Breast epithelium (tissue), 4 donors: ENCODE measurements around the gene PLK5. TPM values are rescaled to one million over a fixed set of nuclear protein-coding genes. Genes with fewer than 3 reads are reported as not detected.
A peak's percentile ranks its signal among the peaks of the same experiment; 100 is the strongest.

Experiments
- DNase-seq, 2 donors: peaks; one replicate each; pipeline ENCODE4 v3.0.0-alpha.2; 2019; ENCODE audit warnings: low spot score in 2 of 2
- H3K27ac ChIP-seq, 2 donors: fragments of 200-600 bp; sonication (generic) in 1 of 2; one replicate each; pipeline ENCODE4 v1.5.1; 2016 to 2019; ENCODE audit warnings: mild to moderate bottlenecking in 1 of 2
- H3K27me3 ChIP-seq, 2 donors: fragments of 200-600 bp; sonication (generic) in 1 of 2; one replicate each; pipeline versions ENCODE4 v1.5.1 to v1.6.0; 2017 to 2019; ENCODE audit warnings: control low read depth in 1 of 2, mild to moderate bottlenecking in 1 of 2
- H3K36me3 ChIP-seq: fragments of 200-600 bp; one replicate; pipeline ENCODE4 v1.5.1; 2019
- H3K4me1 ChIP-seq, 2 donors: fragments of 200-600 bp; sonication (generic); one replicate each; pipeline ENCODE4 v1.5.1; 2016 to 2019; ENCODE audit warnings: control low read depth in 1 of 2
- H3K4me3 ChIP-seq, 3 donors: fragments of 200-600 bp; sonication (generic); 1 replicate in 2 of 3; 2 replicates in 1 of 3; pipeline ENCODE4 v1.5.1; 2016 to 2019; ENCODE audit warnings: mild to moderate bottlenecking in 3 of 3, moderate library complexity in 2 of 3
- H3K9me3 ChIP-seq, 2 donors: fragments of 200-600 bp; sonication (generic) in 1 of 2; one replicate each; pipeline ENCODE4 v1.5.1; 2016 to 2019; ENCODE audit warnings: control low read depth in 1 of 2
- CTCF ChIP-seq, 3 donors: fragments of 450-650 bp; IDR thresholded peaks; one replicate each; pipeline ENCODE4 v1.5.1; 2016 to 2017; ENCODE audit warnings: antibody characterized with exemption in 3 of 3, mild to moderate bottlenecking in 3 of 3, moderate library complexity in 3 of 3
- POLR2A ChIP-seq: fragments of 450-650 bp; IDR thresholded peaks from one replicate; pipeline ENCODE4 v1.6.1; 2016; ENCODE audit warnings: antibody characterized with exemption, mild to moderate bottlenecking, moderate library complexity
- POLR2AphosphoS5 ChIP-seq, 3 donors: sonication (generic); formaldehyde crosslinking; IDR thresholded peaks; one replicate each; pipeline ENCODE4 v1.6.1; 2017; ENCODE audit warnings: antibody characterized with exemption in 3 of 3
- intact Hi-C: fragments of 100-400 bp; cut with DNase I; formaldehyde crosslinking; loops from one replicate; pipeline ENCODE4 v1.15.1; 2023; ENCODE audit warnings: low total_unique reads
- total RNA-seq, 3 donors: library from RNA; depleted of rRNA; stranded (reverse); fragments of >200 nt; gene quantifications; one replicate each; pipeline ENCODE4 v1.1.0, GENCODE V29; 2016

Gene PLK5
- total RNA-seq, 3 donors from 2014 or later, result 0.44 to 0.98 TPM; not detected in 1

GRCh38 chr19:1491849-1492170, 32.1 kb upstream of the PLK5 start:
- peaks cover 0 to 7% of the 10 kb centered on the region in 2 donors for H3K4me1 ChIP-seq
- H3K27ac ChIP-seq, result peak overlapping the region in 1 of 2 donors; percentile 49
- H3K27me3 ChIP-seq, result peaks cover 0 to 2% of the 10 kb centered on the region in 2 donors
- peak overlapping the region in 2 of 3 donors; percentile 65 to 66 for H3K4me3 ChIP-seq
- H3K9me3 ChIP-seq, result no peaks in the 10 kb centered on the region
- DNase-seq, result peak in 1 of 2 donors; percentile 43
- no peaks in the 10 kb centered on the region for H3K36me3 ChIP-seq
- intact Hi-C loops, result no loop called here
- TF ChIP-seq CTCF (IDR thresholded peaks at IDR 0.05) (no peak), POLR2A (no peak), POLR2AphosphoS5 (IDR thresholded peaks at IDR 0.05) (no peak)

- peak overlapping the region in 1 of 2 donors; percentile 5 for H3K27ac ChIP-seq
- no peak for TF ChIP-seq POLR2A
- H3K27me3 ChIP-seq, result peaks cover 0 to 2% of the 10 kb centered on the region in 2 donors
- H3K9me3 ChIP-seq, result no peaks in the 10 kb centered on the region
- no peak for DNase-seq
- intact Hi-C loops, result no loop called here
- H3K4me1 ChIP-seq, result peaks cover 0 to 7% of the 10 kb centered on the region in 2 donors
- no peak overlapping the region for H3K4me3 ChIP-seq
- H3K36me3 ChIP-seq, result no peaks in the 10 kb centered on the region
These were observed 31.3 kb upstream of the PLK5 start for GRCh38 chr19:1492474-1493006.

DNA sequence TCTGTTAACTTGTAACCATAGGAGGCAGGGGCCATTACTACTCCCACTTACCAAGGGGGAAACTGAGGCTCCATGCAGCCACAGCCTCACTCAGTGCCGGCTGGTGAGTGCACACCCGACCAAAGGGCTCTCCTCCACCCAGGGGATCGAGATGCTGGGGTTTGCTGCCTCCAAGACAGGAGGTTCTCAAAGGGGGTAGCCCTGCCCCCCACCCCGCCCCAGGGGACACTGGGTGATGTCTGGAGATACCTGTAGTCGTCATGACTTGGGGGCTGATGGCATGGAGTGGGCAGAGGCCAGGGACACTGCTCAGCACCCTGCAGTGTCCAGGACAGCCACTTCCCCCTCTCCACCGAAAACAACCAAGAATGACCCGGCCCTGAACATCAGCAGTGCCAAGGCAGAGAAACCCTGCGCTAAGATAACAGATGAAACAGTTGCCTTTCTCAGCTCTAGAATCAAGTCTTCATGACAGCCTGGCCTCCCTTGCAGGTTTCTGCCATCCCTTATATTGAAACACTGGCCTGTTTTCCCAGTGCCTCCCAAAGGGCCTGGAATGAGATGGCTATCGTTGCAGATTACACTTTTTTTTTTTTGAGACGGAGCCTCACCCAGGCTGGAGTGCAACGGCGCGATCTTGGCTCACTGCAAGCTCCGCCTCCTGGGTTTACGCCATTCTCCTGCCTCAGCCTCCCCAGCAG, 29.6 kb upstream of the PLK5 start:
- H3K27me3 ChIP-seq, result peaks cover 0 to 2% of the 10 kb centered on the region in 2 donors
- intact Hi-C loops, result no loop called here

GRCh38 chr19:1495051-1495798, 28.7 kb upstream of the PLK5 start:
- Histone ChIP-seq H3K4me3 (no peak overlapping the region), H3K36me3 (no peaks in the 10 kb centered on the region), H3K9me3 (no peaks in the 10 kb centered on the region), H3K27ac (no peak overlapping the region), H3K4me1 (peaks cover 0 to 7% of the 10 kb centered on the region in 2 donors), H3K27me3 (peaks cover 0 to 2% of the 10 kb centered on the region in 2 donors)
- TF ChIP-seq CTCF (IDR thresholded peaks at IDR 0.05) (no peak), POLR2AphosphoS5 (IDR thresholded peaks at IDR 0.05) (no peak), POLR2A (no peak)
- no peak for DNase-seq
- intact Hi-C loops, result no loop called here

More for the DNA sequence above, 29.6 kb upstream of the PLK5 start:
- Histone ChIP-seq H3K36me3 (no peaks in the 10 kb centered on the region), H3K4me3 (no peak overlapping the region), H3K9me3 (no peaks in the 10 kb centered on the region), H3K27ac (no peak overlapping the region), H3K4me1 (peaks cover 0 to 7% of the 10 kb centered on the region in 2 donors)
- TF ChIP-seq POLR2A, result no peak
- no peak for TF ChIP-seq CTCF (IDR thresholded peaks at IDR 0.05)
- no peak for TF ChIP-seq POLR2AphosphoS5 (IDR thresholded peaks at IDR 0.05)
- DNase-seq, result no peak

DNA sequence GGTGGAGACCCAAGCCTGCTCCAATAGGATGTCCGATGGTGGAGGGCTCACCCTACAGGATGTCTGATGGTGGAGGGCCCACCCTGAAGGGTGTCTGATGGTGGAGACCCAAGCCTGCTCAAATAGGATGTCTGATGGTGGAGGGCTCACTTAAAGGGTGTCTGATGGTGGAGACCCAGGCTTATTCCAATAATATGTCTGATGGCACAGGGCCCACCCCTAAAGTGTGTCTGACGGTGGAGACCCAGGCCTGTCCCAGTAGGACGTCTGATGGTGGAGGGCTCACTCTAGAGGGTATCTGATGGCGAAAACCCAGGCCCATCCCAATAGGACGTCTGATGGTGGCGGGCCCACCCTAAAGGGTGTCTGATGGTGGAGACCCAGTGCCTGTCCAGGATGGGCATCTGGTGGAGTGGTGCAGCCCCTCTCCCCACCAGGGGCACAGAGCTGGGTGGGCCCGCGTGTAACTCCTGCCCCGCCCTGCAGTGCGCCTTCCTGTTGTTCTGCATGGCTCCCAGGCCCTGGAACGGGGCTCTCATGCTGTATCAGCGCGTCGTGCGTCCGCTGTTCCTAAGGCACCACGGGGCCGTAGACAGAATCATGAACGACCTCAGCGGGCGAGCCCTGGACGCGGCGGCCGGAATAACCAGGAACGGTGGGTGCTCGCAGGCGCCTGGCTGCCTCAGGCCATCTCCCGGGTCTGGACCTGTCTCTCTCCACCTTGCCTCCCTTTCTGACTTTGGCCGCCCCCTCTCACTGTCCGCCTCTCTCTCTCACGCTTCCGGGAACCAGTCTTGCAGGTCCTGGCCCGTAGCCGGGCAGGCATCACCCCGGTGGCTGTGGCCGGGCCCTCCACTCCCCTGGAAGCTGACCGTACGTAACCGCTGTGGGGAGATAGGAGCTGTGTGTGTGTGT, 27.8 kb upstream of the PLK5 start:
- H3K9me3 ChIP-seq, result no peaks in the 10 kb centered on the region
- peaks cover 0 to 2% of the 10 kb centered on the region in 2 donors for H3K27me3 ChIP-seq
- TF ChIP-seq CTCF (IDR thresholded peaks at IDR 0.05) (no peak), POLR2AphosphoS5 (IDR thresholded peaks at IDR 0.05) (no peak), POLR2A (no peak)
- intact Hi-C loops, result no loop called here
- H3K4me1 ChIP-seq, result peaks cover 0 to 7% of the 10 kb centered on the region in 2 donors
- H3K27ac ChIP-seq, result peak overlapping the region; percentile 48 to 55
- H3K4me3 ChIP-seq, result peak overlapping the region in 2 of 3 donors; percentile 26 to 54
- no peaks in the 10 kb centered on the region for H3K36me3 ChIP-seq
- DNase-seq, result peak in 1 of 2 donors; percentile 66
